ENCODE data around the gene PODXL2. TPM values are rescaled to one million over a fixed set of nuclear protein-coding genes. Genes with fewer than 3 reads are reported as not detected.
"Not testable (repeated sequence)": the region's sequence is repeated elsewhere in the genome, so short reads cannot be mapped to it uniquely, and the experiment has no call there.

PODXL2 gene
- total RNA-seq, 1 experiment from 2014 or later, result 55.3 TPM

GRCh38 chr3:127674101-127674721 is 45.2 kb downstream of the PODXL2 start:
- no peak for DNase-seq (ENCODE audit: low read depth)

- no peak for DNase-seq (ENCODE audit: low read depth)
Observed at GRCh38 chr3:127674790-127675189, 45.8 kb downstream of the PODXL2 start.

- no peak for DNase-seq (ENCODE audit: low read depth)
Observed at GRCh38 chr3:127675651-127676391, 46.8 kb downstream of the PODXL2 start.

DNA sequence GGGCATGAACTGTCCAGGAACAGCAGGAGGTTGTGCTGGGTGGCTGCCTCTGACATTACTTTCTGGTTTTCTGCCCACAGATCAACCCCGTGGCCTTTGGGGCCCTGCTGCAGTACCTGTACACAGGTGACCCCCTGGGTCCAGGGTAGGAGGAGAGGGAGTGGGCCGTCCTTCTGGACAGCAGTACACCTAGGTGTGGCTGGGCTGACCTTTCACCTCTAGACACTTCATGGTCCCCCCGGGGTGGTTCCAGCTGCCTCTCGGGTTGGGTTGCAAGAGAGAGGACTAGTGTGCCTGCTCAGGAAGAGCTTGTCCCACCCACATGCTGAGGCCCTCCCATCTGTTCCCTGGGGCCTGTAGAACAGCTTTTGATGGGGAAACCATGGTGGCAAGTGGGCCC is 47.5 kb downstream of the PODXL2 start:
- DNase-seq (ENCODE audit: low read depth), result no peak

- DNase-seq (ENCODE audit: low read depth), result no peak
Observed at GRCh38 chr3:127676921-127677351, 48.0 kb downstream of the PODXL2 start.

- no peak for DNase-seq (ENCODE audit: low read depth)
Observed at GRCh38 chr3:127677541-127678314, 48.7 kb downstream of the PODXL2 start.

DNA sequence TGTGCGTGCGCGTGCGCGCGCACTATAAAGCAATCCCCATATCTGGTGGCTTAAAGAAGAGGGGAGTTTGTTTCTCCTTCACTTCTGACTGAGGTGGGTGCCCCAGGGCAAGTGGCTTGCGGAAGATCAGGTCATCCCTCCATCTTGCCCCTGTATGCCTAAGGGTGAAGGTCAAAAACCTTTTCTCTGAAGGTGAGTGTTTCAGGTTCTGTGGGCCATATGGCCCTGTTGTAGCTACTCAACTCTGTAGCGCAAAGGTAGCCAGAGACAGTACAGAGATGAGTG is 49.3 kb downstream of the PODXL2 start:
- no peak for DNase-seq (ENCODE audit: low read depth)

DNA sequence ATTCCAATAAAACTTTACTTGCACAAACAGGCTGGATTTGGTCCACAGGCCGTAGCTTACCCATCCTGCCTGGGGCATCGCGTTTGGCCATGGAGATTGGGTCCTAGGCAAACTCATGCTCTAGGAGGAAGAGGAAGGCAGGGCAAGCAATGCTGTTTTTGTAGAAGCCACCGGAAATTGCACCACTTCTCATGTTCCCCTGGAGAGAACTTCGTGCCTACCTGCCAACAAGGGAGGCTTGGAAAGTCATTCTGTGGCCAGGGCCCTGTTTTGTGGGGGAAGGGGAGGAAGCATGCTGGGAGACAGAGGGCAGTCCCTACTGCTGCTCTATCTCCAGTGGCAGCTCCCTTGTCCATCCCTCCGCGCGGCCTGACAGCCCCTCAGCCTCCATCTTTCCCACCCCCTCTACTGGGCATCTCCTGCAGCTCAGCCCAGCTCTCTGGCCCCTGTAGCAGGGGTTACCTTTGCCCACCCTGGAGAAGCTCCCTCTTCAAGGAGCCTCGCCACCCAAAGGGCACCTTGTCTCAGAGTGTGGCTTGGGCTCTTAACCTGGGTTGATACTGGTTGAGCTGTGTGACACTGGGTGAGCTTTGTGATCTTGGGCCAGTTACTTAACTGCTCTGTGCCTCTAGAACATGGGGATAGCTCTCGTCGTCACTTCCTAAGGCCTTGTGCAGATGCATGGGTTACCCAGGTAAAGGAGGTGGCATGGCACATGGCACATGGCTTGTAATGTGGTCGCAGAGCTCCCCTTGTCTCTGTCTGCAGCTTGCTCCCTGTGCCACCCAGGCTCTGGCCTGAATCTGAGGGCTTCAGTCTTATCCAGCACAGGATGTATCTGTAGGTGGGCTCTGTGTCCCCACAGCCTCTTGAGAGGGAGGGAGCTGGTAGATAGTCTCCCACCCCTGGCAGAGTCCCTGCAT is 49.9 kb downstream of the PODXL2 start:
- no peak for DNase-seq (ENCODE audit: low read depth)

- DNase-seq (ENCODE audit: low read depth), result no peak
Observed at GRCh38 chr3:127679534-127680145, 50.7 kb downstream of the PODXL2 start.

- DNase-seq (ENCODE audit: low read depth), result no peak
Observed at GRCh38 chr3:127680146-127680661, 51.2 kb downstream of the PODXL2 start.

- no peak for DNase-seq (ENCODE audit: low read depth)
Observed at GRCh38 chr3:127680798-127681221, 51.8 kb downstream of the PODXL2 start.

DNA sequence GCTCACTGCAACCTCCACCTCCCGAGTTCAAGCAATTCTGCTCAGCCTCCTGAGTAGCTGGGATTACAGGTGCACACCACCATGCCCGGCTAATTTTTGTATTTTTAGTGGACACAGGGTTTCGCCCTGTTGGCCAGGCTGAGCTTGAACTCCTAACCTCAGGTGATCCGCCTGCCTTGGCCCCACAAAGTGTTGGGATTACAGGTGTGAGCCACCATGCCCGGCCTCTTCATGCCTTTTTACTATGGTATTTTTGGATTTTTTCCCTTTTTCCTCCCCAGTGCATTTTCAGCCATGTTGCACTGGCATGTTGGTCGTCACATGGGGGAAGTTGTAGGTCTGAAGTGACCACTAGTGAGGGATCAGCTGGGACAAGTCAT is 53.2 kb downstream of the PODXL2 start:
- DNase-seq (ENCODE audit: low read depth), result not testable (repeated sequence)

GRCh38 chr3:127682561-127682960 is 53.6 kb downstream of the PODXL2 start:
- DNase-seq (ENCODE audit: low read depth), result no peak

DNA sequence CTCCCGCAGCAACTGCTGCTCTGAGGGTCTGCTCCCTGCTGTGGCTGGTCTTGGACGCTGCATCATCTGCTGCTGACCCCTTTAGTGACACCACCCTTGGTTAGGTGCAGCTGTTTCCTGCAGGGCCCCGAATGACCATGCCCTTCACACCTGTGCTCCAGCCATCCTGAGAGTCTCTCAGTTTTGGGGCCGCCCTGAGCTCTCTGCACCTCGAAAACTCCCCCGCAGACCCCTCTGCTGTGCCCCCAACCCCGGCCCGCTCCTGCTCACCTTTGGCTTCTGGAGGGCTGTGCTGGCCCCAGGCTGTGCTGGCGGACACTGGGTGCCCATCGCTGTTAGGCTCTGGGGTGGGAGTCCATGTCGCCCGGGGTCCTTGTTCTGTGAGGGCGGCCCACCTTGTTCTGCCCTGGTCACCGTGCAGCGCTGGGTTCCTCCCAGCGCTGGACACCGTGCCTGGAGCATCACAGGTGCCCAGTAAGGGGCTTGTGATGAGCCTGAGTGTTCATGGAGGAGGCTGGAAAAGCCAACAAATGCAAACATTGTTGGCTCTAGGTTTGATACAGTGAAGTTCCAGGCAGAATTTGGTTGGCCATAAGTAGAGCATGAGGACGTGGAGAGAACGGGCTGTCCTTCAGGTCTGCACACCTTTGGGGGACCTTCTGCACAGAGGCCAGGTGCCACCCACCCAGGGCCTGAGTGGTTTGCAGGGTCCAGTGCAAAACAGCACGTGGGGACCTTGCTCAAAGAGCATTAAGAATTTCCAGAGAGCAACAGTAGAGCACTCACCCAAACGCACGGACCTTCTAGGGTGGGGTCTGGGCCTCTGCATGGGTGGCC is 56.1 kb downstream of the PODXL2 start:
- no peak for DNase-seq (ENCODE audit: low read depth)

DNA sequence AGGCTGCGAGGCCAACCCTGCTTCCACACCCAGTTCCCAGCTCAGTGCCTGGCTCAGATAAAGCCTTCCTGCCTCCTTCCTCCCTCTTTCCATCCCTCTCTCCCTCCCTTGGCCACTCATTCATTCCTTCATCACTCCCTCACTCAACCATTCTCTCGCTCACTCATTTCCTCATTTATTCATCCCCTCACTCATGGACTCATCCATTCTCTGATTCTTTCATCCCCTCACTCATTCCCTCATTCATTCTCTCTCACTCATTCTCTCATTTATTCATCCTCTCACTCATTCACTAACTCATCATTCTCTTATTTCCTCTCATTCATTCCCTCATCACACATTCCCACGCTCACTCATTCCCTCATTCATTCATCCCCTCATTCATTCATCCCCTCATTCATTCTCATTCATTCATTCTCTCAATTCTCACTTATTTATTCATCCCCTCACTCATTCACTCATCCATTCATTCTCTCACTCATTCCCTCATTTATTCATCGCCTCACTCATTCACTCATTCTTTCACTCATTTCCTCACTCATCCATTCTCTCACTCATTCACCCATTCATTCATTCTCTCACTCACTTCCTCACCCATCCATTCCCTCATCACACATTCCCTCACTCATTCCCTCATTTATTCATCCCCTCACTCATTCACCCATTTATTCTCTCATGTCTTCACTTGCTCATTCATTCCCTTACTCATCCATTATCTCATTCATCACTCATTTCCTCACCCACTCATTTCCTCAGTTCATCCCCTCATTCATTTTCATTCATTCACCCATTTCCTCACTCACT is 56.9 kb downstream of the PODXL2 start:
- no peak for DNase-seq (ENCODE audit: low read depth)

DNA sequence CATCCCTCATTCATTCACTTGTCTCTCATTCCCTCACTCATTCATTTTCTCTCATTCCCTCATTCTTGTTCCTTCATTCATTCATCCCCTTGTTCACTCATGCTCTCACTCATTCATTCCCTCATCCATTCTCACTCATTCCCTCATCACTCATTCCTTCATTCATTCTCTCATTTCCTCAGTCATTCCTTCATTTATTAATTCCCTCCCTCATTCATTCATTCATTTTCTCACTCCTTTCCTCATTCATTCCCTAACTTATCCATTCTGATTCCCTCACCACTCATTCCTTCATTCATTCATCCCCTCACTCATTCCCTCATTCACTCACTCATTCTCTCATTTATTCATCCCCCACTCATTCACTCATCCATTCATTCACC is 57.5 kb downstream of the PODXL2 start:
- DNase-seq (ENCODE audit: low read depth), result no peak

DNA sequence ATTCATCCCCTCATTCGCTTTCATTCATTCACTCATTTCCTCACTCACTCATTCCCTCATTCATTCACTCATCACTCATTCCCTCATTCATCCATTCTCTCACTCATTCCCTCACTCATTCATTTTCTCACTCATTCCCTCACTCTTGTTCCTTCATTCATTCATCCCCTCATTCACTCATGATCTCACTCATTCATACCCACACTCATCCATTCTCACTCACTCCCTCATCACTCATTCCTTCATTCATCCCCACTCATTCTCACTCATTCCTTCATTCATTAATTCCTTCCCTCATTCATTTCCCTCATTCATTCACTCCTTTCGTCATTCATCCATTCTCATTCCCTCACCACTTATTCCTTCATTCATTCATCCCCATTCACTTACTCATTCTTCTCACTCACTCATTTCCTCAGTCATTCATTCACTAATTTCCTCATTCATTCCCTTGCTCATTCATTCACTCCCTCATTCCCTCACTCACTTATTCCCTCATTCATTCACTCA is 58.3 kb downstream of the PODXL2 start:
- DNase-seq (ENCODE audit: low read depth), result no peak

GRCh38 chr3:127688022-127688415 is 59.0 kb downstream of the PODXL2 start:
- DNase-seq (ENCODE audit: low read depth), result no peak
